ENCODE measurements around the gene KRAS. TPM values are rescaled to one million over a fixed set of nuclear protein-coding genes. Genes with fewer than 3 reads are reported as not detected.

KRAS gene
- total RNA-seq, 2 donors from 2014 or later = 5.9 to 8.3 TPM

DNA sequence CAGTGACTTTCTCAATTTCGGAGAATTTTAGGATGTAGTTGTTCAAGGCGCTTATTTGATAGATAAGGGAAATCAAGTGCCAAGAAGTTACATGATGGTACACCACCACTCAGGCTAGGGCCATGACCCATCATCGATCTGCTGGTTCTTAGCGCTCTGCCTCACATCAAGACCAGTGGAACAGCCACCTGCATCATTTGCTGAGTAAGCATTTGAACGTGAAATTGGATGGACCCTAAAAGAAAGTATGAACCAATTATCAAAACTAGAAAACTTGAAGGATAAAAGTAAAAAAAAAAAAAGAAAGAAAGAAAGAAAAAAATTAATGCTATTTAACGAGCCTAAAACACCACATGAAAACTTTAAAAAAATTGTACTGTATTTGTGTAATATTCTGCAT is 27.5 kb upstream of the KRAS start:
- no peak overlapping the region for H3K4me3 ChIP-seq
- H3K27ac ChIP-seq = no peak overlapping the region
- TF ChIP-seq, protein P1, sequence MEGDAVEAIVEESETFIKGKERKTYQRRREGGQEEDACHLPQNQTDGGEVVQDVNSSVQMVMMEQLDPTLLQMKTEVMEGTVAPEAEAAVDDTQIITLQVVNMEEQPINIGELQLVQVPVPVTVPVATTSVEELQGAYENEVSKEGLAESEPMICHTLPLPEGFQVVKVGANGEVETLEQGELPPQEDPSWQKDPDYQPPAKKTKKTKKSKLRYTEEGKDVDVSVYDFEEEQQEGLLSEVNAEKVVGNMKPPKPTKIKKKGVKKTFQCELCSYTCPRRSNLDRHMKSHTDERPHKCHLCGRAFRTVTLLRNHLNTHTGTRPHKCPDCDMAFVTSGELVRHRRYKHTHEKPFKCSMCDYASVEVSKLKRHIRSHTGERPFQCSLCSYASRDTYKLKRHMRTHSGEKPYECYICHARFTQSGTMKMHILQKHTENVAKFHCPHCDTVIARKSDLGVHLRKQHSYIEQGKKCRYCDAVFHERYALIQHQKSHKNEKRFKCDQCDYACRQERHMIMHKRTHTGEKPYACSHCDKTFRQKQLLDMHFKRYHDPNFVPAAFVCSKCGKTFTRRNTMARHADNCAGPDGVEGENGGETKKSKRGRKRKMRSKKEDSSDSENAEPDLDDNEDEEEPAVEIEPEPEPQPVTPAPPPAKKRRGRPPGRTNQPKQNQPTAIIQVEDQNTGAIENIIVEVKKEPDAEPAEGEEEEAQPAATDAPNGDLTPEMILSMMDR (IDR thresholded peaks at IDR 0.05) = no peak
- no peak for TF ChIP-seq POLR2A (IDR thresholded peaks at IDR 0.05)
- H3K9me3 ChIP-seq = no peaks in the 10 kb centered on the region
- H3K36me3 ChIP-seq (replicated peaks in 1 of 2; ENCODE audit: insufficient read depth in 1 of 2, low read depth in 2 of 2) = no peaks in the 10 kb centered on the region
- peaks cover 6% of the 10 kb centered on the region for H3K4me1 ChIP-seq
- DNase-seq = no peak
- intact Hi-C loops (cut with DNase I) = no loop called here
- no peak for ATAC-seq
- WGBS, 2 donors = 86 to 87% methylated on average over 6 of the region's 6 CpGs
- no peaks in the 10 kb centered on the region for H3K27me3 ChIP-seq

DNA sequence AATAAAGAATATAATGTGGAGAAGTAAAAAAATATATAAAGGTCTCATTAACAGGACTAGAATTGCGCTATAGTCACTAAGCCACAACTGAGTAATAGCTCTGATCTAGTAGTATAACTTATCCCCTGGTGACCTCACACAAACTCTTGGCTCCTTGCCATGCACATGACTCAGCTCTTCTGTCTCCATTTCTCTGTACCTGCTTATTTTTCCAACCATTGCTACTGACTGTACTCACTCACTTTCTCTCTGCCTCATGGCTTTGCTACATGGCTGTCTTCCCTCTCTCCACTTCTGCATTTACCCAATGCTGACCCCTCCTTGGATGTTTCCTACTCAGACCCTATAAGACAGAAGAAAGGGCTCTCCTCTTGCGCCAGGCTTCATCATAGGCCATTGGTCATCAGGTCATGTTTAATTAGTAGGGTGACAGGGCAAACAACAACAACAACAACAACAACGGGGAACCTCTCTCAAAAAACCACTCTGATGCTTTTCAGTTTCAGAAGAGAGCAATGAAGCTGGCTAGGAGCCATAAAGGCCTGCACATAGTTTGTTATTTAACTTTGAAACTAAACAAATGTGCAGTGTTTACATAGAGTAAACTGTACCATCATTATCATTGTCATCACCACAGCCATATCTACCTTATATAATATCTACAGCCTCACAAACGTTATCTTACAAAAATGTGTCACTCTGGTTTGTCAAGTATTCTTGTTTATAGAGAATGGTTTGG is 25.6 kb upstream of the KRAS start:
- ATAC-seq (peak; percentile 80), DNase-seq (peak; percentile 70 to 77 (median 76))
- Histone ChIP-seq H3K4me3 (no peak overlapping the region), H3K27me3 (no peaks in the 10 kb centered on the region), H3K9me3 (no peaks in the 10 kb centered on the region), H3K36me3 (replicated peaks in 1 of 2; ENCODE audit: insufficient read depth in 1 of 2, low read depth in 2 of 2) (no peaks in the 10 kb centered on the region), H3K4me1 (peaks cover 6% of the 10 kb centered on the region), H3K27ac (no peak overlapping the region)
- intact Hi-C loops (cut with DNase I) = no loop called here
- TF ChIP-seq, protein P1 (IDR thresholded peaks at IDR 0.05) = no peak
- TF ChIP-seq POLR2A (IDR thresholded peaks at IDR 0.05) = no peak
- 75 to 80% methylated on average over 4 of the region's 4 CpGs for WGBS, 2 donors

DNA sequence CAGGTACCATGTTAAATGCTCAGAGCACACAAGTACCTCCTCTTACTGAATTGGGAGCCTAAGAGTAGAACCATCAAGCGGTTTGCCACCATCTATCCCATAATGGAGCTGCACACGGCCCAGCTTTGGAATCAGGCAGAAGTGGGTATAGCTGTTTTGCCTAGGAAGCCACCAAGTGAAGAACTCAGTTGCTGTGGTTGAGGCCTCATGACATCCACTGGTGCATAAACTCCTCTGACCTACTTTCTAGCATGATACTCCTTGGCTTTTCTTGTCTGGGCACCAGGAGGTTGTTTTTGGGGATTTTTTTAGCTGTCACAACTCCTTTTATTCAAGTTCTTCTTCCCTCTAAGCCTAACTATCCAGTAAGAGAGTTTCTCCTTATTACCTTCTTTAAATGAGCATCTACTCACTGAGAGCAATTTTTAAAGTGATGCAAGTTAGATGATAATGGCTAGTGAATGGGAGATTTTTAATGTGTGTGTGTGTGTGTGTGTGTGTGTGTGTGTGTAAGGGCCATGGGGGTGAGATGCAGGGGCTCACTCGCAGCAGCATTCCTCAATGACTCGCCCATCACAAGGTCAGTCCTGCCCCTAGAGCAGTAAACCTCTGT is 20.9 kb upstream of the KRAS start:
- no peaks in the 10 kb centered on the region for H3K27me3 ChIP-seq
- no peaks in the 10 kb centered on the region for H3K36me3 ChIP-seq (replicated peaks in 1 of 2; ENCODE audit: insufficient read depth in 1 of 2, low read depth in 2 of 2)
- intact Hi-C loops (cut with DNase I) = no loop called here
- no peak overlapping the region for H3K4me3 ChIP-seq
- no peak overlapping the region for H3K27ac ChIP-seq
- H3K4me1 ChIP-seq = peaks cover 5% of the 10 kb centered on the region
- WGBS, 2 donors = 57 to 62% methylated on average over 4 of the region's 4 CpGs
- DNase-seq (no peak), ATAC-seq (no peak)
- no peaks in the 10 kb centered on the region for H3K9me3 ChIP-seq
- TF ChIP-seq POLR2A (IDR thresholded peaks at IDR 0.05) = no peak
- TF ChIP-seq, protein P1 (IDR thresholded peaks at IDR 0.05) = no peak

DNA sequence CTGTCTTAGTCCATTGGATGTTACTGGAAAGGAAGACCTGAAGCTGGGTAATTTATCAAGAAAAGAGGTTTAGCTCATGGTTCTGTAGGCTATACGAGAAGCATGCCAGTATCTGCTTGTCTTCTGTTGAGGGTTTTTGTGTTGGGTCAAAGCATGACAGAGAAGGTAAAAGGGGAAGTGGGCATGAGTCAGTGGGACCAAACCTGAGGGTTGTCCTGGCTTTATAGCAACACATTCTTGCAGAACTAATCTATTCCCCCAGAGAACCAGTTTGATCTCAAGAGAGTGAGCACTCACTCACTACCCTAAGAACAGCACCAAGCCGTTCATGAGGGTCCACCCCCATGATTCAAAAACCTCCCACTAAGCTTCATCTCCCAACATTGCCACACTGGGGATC is 19.0 kb upstream of the KRAS start:
- no peaks in the 10 kb centered on the region for H3K36me3 ChIP-seq (replicated peaks in 1 of 2; ENCODE audit: insufficient read depth in 1 of 2, low read depth in 2 of 2)
- H3K27me3 ChIP-seq = no peaks in the 10 kb centered on the region
- no peak overlapping the region for H3K4me3 ChIP-seq
- intact Hi-C loops (cut with DNase I) = no loop called here
- no peak for TF ChIP-seq POLR2A (IDR thresholded peaks at IDR 0.05)
- TF ChIP-seq, protein P1 (IDR thresholded peaks at IDR 0.05) = no peak
- no peaks in the 10 kb centered on the region for H3K9me3 ChIP-seq
- no peaks in the 10 kb centered on the region for H3K4me1 ChIP-seq
- no peak for ATAC-seq
- WGBS, 2 donors = 88 to 89% methylated on average over 1 to 2 of the region's 2 CpGs
- H3K27ac ChIP-seq = no peak overlapping the region
- DNase-seq = no peak

DNA sequence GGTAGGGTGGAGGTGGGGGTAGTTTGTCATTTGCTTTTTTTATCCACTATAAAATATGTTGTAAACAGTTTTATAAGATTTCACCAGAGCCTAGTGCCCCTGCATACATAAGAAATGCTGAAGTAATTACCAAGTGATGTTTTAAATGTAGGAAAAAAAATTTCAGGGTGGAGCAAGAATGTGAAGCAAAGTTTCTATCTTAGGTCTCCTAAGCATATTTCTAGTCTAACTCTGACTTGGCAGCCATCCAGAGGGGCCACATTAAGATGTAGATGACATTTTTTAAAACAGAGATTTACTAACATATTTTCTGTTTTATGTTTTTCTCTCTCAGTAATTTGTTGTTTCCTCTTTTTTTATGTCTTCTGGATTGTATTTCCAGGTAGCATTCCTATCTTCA is 15.8 kb upstream of the KRAS start:
- Histone ChIP-seq H3K4me1 (no peaks in the 10 kb centered on the region), H3K9me3 (no peaks in the 10 kb centered on the region), H3K4me3 (no peak overlapping the region), H3K27ac (no peak overlapping the region), H3K36me3 (replicated peaks in 1 of 2; ENCODE audit: insufficient read depth in 1 of 2, low read depth in 2 of 2) (no peaks in the 10 kb centered on the region), H3K27me3 (no peaks in the 10 kb centered on the region)
- ATAC-seq (no peak), DNase-seq (no peak)
- TF ChIP-seq, protein P1 (IDR thresholded peaks at IDR 0.05) = no peak
- TF ChIP-seq POLR2A (IDR thresholded peaks at IDR 0.05) = no peak
- intact Hi-C loops (cut with DNase I) = no loop called here

All from body of pancreas (tissue), 4 donors.